Neural progenitor cell (in vitro differentiated cells): ENCODE data around the gene FKRP.

Experiments
- EZH2 ChIP-seq: fragments of 200-600 bp; sonication (generic); IDR thresholded peaks from 2 replicates; pipeline ENCODE4 v1.6.1; 2017; ENCODE audit warnings: antibody characterized with exemption, mild to moderate bottlenecking, moderate library complexity
- TF ChIP-seq, protein P1 (sequence below): fragments of 200-600 bp; sonication (generic); IDR thresholded peaks from 2 replicates; pipeline ENCODE4 v1.5.1; 2017; ENCODE audit warnings: antibody characterized with exemption, mild to moderate bottlenecking

DNA sequence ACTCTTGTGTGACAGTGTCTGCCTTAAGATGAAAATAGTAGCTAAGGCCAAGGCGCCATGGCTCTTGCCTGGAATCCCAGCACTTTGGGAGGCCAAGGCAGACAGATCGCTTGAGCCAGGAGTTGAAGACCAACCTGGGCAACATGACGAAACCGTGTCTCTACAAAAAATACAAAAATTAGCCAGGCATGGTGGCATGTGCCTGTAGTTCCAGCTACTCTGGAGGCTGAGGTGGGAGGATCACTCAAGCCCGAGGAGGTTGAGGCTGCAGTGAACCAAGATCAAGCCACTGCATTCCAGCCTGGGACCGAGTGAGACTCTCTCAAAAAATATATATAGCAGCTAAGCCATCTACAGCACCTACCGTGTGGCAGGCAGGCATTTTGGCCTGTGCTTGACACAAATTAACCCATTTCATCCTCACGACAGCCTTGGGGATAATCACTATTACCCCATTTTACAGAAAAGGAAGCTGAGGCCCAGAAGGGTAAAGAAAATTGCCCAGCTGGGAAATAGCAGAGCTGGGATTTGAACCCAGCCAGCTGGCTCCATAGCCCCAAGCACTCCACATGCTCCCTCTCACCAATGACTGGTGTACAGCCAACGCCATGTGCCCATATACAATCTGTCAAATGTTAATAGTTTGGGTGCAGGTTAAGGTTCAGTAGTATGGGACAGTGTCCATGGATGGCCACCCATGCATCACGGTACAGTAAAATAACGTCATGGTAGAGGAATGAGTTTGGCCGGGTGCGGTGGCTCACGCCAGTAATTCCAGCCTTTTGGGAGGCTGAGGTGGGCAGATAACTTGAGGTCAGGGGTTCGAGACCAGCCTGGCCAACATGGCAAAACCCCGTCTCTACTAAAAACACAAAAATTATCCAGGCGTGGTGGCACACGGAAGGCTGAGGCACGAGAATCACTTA, 39.5 kb downstream of the FKRP start:
- TF ChIP-seq, protein P1, sequence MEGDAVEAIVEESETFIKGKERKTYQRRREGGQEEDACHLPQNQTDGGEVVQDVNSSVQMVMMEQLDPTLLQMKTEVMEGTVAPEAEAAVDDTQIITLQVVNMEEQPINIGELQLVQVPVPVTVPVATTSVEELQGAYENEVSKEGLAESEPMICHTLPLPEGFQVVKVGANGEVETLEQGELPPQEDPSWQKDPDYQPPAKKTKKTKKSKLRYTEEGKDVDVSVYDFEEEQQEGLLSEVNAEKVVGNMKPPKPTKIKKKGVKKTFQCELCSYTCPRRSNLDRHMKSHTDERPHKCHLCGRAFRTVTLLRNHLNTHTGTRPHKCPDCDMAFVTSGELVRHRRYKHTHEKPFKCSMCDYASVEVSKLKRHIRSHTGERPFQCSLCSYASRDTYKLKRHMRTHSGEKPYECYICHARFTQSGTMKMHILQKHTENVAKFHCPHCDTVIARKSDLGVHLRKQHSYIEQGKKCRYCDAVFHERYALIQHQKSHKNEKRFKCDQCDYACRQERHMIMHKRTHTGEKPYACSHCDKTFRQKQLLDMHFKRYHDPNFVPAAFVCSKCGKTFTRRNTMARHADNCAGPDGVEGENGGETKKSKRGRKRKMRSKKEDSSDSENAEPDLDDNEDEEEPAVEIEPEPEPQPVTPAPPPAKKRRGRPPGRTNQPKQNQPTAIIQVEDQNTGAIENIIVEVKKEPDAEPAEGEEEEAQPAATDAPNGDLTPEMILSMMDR: no peak
- TF ChIP-seq EZH2: no peak
